Hepatocyte (in vitro differentiated cells): ENCODE results near the gene GNAZ.

Experiments used
- EZH2 ChIP-seq: fragments of 200-600 bp; sonication (generic); IDR thresholded peaks from 2 replicates; pipeline ENCODE4 v1.6.1; 2016; ENCODE audit warnings: antibody characterized with exemption, mild to moderate bottlenecking, borderline replicate concordance
- EZH2phosphoT487 ChIP-seq: fragments of 200-600 bp; sonication (generic); IDR thresholded peaks from one replicate; pipeline ENCODE4 v1.6.1; 2018; ENCODE audit warnings: antibody characterized with exemption, mild to moderate bottlenecking, low read depth, moderate library complexity; ENCODE audit not compliant: unreplicated experiment, severe bottlenecking
- TF ChIP-seq, protein P1 (sequence below): fragments of 200-600 bp; sonication (generic); IDR thresholded peaks from 2 replicates; pipeline ENCODE4 v1.5.1; 2016; ENCODE audit warnings: antibody characterized with exemption, mild to moderate bottlenecking; ENCODE audit not compliant: poor library complexity

- TF ChIP-seq, protein P1, sequence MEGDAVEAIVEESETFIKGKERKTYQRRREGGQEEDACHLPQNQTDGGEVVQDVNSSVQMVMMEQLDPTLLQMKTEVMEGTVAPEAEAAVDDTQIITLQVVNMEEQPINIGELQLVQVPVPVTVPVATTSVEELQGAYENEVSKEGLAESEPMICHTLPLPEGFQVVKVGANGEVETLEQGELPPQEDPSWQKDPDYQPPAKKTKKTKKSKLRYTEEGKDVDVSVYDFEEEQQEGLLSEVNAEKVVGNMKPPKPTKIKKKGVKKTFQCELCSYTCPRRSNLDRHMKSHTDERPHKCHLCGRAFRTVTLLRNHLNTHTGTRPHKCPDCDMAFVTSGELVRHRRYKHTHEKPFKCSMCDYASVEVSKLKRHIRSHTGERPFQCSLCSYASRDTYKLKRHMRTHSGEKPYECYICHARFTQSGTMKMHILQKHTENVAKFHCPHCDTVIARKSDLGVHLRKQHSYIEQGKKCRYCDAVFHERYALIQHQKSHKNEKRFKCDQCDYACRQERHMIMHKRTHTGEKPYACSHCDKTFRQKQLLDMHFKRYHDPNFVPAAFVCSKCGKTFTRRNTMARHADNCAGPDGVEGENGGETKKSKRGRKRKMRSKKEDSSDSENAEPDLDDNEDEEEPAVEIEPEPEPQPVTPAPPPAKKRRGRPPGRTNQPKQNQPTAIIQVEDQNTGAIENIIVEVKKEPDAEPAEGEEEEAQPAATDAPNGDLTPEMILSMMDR: no peak
- TF ChIP-seq EZH2 (no peak), EZH2phosphoT487 (no peak)
Measured at GRCh38 chr22:23133922-23134321, 63.6 kb downstream of the GNAZ start.
